ENCODE results near the gene PRSS27. TPM values are rescaled to one million over a fixed set of nuclear protein-coding genes. Genes with fewer than 3 reads are reported as not detected.
"Not testable (repeated sequence)": the region's sequence is repeated elsewhere in the genome, so short reads cannot be mapped to it uniquely, and the experiment has no call there.

The PRSS27 gene
- total RNA-seq, 3 donors from 2014 or later, result 1.1 to 2.2 (median 1.4) TPM

- ATAC-seq (no peak), DNase-seq (no peak)
- H3K4me1 ChIP-seq (ENCODE audit: low read depth), result peaks cover 19% of the 10 kb centered on the region
- no peak overlapping the region for H3K4me3 ChIP-seq
- no peaks in the 10 kb centered on the region for H3K9me3 ChIP-seq
- no peak for TF ChIP-seq CTCF (IDR thresholded peaks at IDR 0.05)
- intact Hi-C loops (cut with DNase I, micrococcal nuclease), result no loop called here
- H3K36me3 ChIP-seq (ENCODE audit: low read depth), result no peaks in the 10 kb centered on the region
Observed at GRCh38 chr16:2675714-2676113, 44.3 kb downstream of the PRSS27 start.

- DNase-seq (no peak), ATAC-seq (no peak)
- intact Hi-C loops (cut with DNase I, micrococcal nuclease), result no loop called here
- Histone ChIP-seq H3K4me1 (ENCODE audit: low read depth) (peaks cover 20% of the 10 kb centered on the region), H3K36me3 (ENCODE audit: low read depth) (no peaks in the 10 kb centered on the region), H3K9me3 (no peaks in the 10 kb centered on the region), H3K4me3 (no peak overlapping the region)
- no peak for TF ChIP-seq CTCF (IDR thresholded peaks at IDR 0.05)
Observed at GRCh38 chr16:2675021-2675420, 45.0 kb downstream of the PRSS27 start.

DNA sequence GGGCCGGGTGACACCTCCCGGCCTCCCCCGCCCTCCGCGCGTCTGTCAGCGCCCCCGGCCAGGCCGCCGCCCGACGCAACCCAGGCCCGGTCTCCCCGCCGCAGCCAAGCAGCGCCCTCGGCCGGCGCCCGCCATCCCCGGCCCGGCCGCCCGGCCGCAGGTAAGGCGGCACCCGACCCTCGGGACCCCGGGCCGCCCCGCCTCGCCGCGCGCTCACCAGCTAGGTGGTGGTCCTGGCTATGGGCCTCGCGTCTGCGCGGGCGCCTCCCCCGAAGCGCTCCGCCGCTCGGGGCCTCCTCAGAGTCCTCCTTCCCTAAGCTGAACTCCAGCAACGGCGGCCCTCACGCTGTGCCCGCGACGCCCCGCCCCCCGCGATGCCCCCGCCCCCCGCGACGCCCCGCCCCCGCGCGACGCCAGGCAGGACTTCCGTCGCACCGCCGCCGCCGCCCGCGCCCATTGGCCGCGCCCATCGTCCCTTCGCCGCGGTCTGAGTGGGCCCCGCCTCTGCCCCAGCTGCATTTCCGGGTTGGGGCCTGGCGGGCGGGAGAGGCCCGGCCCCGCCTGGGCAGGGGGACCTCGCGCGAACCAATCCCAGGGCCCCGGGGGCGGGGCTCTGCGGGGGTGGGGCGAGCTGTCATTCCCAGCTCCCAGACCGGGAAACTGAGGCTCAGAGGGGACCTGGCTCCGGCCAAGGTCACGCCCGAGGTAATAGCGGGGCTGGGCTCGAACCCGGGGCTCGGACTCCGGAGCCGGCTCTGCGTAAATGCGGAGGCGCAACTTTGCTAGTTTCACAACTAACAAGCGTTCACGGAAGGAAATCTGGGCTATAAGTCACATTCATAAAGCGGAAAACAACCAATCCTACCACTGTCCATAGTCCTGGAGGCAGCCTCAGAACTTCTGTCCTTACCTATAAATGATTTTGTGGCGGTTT, 46.7 kb downstream of the PRSS27 start:
- H3K4me3 ChIP-seq, result peak overlapping the region; percentile 51
- ATAC-seq (peak; percentile 95), DNase-seq (peak; percentile 96 to 98 (median 98))
- peaks cover 23% of the 10 kb centered on the region for H3K4me1 ChIP-seq (ENCODE audit: low read depth)
- intact Hi-C loops (cut with DNase I, micrococcal nuclease), result no loop called here
- no peaks in the 10 kb centered on the region for H3K36me3 ChIP-seq (ENCODE audit: low read depth)
- no peak for TF ChIP-seq CTCF (IDR thresholded peaks at IDR 0.05)
- no peaks in the 10 kb centered on the region for H3K9me3 ChIP-seq

DNA sequence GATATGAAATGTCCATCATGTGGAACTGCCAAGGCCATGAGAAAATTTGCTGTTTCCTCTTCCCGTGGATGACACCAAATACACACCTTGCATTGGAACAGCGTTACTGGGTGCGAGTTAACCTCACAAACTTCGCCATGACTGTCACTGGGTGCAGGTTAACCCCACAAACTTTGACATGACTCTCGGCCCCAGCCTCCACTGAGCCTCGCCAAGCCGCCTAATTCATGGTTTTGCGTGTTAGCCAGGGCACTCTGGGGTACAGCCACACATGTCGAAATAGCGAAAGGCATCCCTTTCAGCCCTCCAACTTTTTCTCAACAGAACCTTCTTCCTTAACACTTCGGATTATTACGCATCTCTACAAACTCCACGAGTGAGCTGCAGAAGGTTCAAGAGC, 48.3 kb downstream of the PRSS27 start:
- H3K9me3 ChIP-seq, result no peaks in the 10 kb centered on the region
- no peak for TF ChIP-seq CTCF (IDR thresholded peaks at IDR 0.05)
- DNase-seq (no peak), ATAC-seq (no peak)
- intact Hi-C loops (cut with DNase I, micrococcal nuclease), result no loop called here
- no peaks in the 10 kb centered on the region for H3K36me3 ChIP-seq (ENCODE audit: low read depth)
- H3K4me1 ChIP-seq (ENCODE audit: low read depth), result peaks cover 23% of the 10 kb centered on the region
- H3K4me3 ChIP-seq, result no peak overlapping the region

- H3K9me3 ChIP-seq; ATAC-seq; intact Hi-C loops (cut with DNase I, micrococcal nuclease); H3K4me3 ChIP-seq; H3K36me3 ChIP-seq (ENCODE audit: low read depth): not testable (repeated sequence)
- H3K4me1 ChIP-seq (ENCODE audit: low read depth), result peaks cover 23% of the 10 kb centered on the region
- DNase-seq, result peak in 1 of 3 donors; percentile 59
Observed at GRCh38 chr16:2671193-2671592, 48.8 kb downstream of the PRSS27 start.

DNA sequence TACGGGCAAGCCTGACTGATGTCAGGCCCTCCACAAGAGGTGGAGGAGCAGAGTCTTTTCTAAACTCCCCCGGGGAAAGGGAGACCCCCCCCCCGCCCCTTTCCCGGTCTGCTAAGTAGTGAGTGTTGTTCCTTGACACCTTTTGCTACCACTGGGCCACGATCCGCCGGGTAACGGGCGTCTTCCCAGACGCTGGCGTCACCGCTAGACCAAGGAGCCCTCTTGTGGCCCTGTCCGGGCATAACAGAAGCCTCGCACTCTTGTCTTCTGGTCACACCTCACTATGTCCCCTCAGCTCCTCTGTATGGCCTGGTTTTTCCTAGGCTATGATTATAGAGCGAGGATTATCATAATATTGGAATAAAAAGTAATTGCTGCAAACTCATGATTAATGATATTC, 50.0 kb downstream of the PRSS27 start:
- TF ChIP-seq CTCF (IDR thresholded peaks at IDR 0.05), result peak; percentile 54
- ATAC-seq; intact Hi-C loops (cut with DNase I, micrococcal nuclease); H3K36me3 ChIP-seq (ENCODE audit: low read depth); H3K9me3 ChIP-seq; H3K4me3 ChIP-seq: not testable (repeated sequence)
- DNase-seq, result peak; percentile 79 to 87 (median 83)
- H3K4me1 ChIP-seq (ENCODE audit: low read depth), result peaks cover 23% of the 10 kb centered on the region

- DNase-seq; intact Hi-C loops (cut with DNase I, micrococcal nuclease); H3K36me3 ChIP-seq (ENCODE audit: low read depth); H3K4me3 ChIP-seq; ATAC-seq; H3K9me3 ChIP-seq: not testable (repeated sequence)
- peaks cover 25% of the 10 kb centered on the region for H3K4me1 ChIP-seq (ENCODE audit: low read depth)
Observed at GRCh38 chr16:2669587-2669986, 50.4 kb downstream of the PRSS27 start.

- ATAC-seq; intact Hi-C loops (cut with DNase I, micrococcal nuclease); DNase-seq; H3K9me3 ChIP-seq; H3K36me3 ChIP-seq (ENCODE audit: low read depth); H3K4me3 ChIP-seq: not testable (repeated sequence)
- H3K4me1 ChIP-seq (ENCODE audit: low read depth), result peaks cover 21% of the 10 kb centered on the region
Observed at GRCh38 chr16:2666671-2667070, 53.4 kb downstream of the PRSS27 start.
